TTC549 (cell line): ENCODE measurements around the gene MRPL44.

Source experiments
- FAIRE-seq: peaks from 2 replicates; lab custom pipeline; 2012; peaks lifted over from hg19 to GRCh38; lab: Jason Lieb, UNC

MRPL44 gene

GRCh38 chr2:223957092-223957851 lies at the start of gene MRPL44:
Gene MRPL44 (plus strand): TSS chr2:223957463. CDS start chr2:223957473, 10 bp downstream.
- FAIRE-seq: peak; percentile 85

GRCh38 chr2:223908304-223908998 lies 48.8 kb upstream of the MRPL44 start:
- FAIRE-seq: no peak

- no peak for FAIRE-seq
Observed at GRCh38 chr2:223909001-223909741, 48.1 kb upstream of the MRPL44 start.

GRCh38 chr2:223914324-223914723 lies 42.9 kb upstream of the MRPL44 start:
- no peak for FAIRE-seq

GRCh38 chr2:223915071-223915470 lies 42.2 kb upstream of the MRPL44 start:
- FAIRE-seq: no peak

GRCh38 chr2:223916181-223916920 lies 40.9 kb upstream of the MRPL44 start:
- FAIRE-seq: no peak

- no peak for FAIRE-seq
Observed at GRCh38 chr2:223918671-223919134, 38.6 kb upstream of the MRPL44 start.

- no peak for FAIRE-seq
Observed at GRCh38 chr2:223920109-223920508, 37.2 kb upstream of the MRPL44 start.

- no peak for FAIRE-seq
Observed at GRCh38 chr2:223921204-223921603, 36.1 kb upstream of the MRPL44 start.

- FAIRE-seq: no peak
Observed at GRCh38 chr2:223922308-223922707, 35.0 kb upstream of the MRPL44 start.

GRCh38 chr2:223923976-223924375 lies 33.3 kb upstream of the MRPL44 start:
- no peak for FAIRE-seq

- FAIRE-seq: no peak
Observed at GRCh38 chr2:223925106-223925505, 32.2 kb upstream of the MRPL44 start.

GRCh38 chr2:223928113-223929006 lies 28.9 kb upstream of the MRPL44 start:
- no peak for FAIRE-seq

- FAIRE-seq: no peak
Observed at GRCh38 chr2:223929571-223930102, 27.6 kb upstream of the MRPL44 start.

GRCh38 chr2:223930103-223930976 lies 26.9 kb upstream of the MRPL44 start:
- no peak for FAIRE-seq

- FAIRE-seq: no peak
Observed at GRCh38 chr2:223932816-223933800, 24.2 kb upstream of the MRPL44 start.

- no peak for FAIRE-seq
Observed at GRCh38 chr2:223934870-223935269, 22.4 kb upstream of the MRPL44 start.

- no peak for FAIRE-seq
Observed at GRCh38 chr2:223935459-223936125, 21.7 kb upstream of the MRPL44 start.
